ENCODE measurements around the gene ZNF837.

Gene ZNF837

DNA sequence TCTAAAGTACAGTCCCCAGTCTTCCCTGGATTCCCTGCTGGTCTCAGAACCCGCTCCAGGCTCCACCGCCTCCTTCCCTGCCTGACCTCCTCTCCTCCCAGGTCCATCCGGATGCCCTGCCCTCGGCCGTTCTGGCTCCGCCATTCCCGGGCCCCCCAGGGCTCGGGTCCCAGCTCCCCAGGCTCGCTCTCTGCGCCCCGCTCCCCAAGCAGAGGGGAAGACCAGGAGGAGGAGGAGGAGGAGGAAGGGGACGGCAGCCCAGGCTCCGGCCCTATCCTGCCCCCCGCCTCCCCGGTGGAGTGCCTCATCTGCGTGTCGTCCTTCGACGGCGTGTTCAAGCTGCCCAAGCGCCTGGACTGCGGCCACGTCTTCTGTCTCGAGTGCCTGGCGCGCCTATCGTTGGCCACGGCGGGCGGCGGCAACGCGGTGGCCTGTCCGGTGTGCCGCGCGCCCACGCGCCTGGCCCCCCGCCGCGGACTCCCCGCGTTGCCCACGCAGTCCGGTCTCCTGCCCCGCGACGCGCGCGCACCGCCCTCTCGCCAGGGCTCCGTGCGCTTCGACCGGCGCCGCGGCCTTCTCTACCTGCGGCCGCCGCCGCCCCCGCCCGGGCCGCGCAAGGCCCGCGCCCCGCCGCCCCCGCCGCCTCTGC lies 15.3 kb upstream of the ZNF837 start:
- Histone ChIP-seq H3K4me3 (ENCODE audit: low read length in 2 of 2) (no peak overlapping the region), H3K27ac (ENCODE audit: low read length) (no peak overlapping the region), H3K27me3 (ENCODE audit: control insufficient read depth in 1 of 2, insufficient read depth in 2 of 2, low read length in 2 of 2) (peaks cover 25% of the 10 kb centered on the region in 2 donors), H3K36me3 (ENCODE audit: control insufficient read depth in 2 of 2, insufficient read depth in 2 of 2, low read length in 2 of 2) (peaks cover 24 to 26% of the 10 kb centered on the region in 2 donors), H3K9me3 (ENCODE audit: control insufficient read depth in 2 of 2, low read length in 2 of 2) (no peaks in the 10 kb centered on the region), H3K4me1 (ENCODE audit: control insufficient read depth, insufficient read depth, low read length) (peaks cover 15% of the 10 kb centered on the region), H3K9ac (ENCODE audit: low read length in 2 of 2) (no peak overlapping the region)

DNA sequence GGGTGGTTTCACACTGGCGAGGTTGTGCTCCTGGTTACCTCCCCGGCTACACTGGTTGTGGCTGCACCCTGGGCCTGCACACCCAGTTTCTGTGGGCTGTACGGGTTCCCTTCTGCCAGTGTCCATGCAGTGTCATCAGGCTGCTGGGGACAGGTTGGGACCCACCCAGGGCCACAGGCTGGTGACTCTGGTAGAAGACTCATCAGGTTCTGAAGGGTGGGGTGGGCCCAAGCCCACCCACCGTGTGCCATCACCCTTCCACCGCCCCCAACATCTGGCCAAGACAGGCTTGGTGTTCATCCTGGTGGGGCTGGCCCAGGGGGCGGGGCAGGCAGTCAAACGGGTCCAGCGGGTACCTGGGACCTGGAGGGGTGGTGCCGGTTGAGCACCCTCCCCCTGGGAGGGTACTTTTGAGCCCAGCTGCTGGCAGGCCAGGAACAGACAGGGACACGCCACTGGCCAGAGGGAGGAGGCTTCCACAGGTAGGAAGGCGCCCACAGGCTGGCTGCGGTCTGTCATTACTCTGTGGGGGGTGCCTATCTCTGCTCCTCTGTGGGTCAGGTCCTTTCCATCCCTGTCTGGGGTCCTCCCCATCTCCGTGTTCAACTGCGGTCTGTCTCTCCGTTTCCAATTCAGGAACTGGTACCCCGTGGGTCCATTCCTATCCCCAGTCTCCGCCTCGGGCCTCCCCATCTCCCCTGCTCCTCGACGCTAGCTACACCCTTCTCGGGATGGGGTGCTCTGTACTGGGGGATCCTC lies 14.6 kb upstream of the ZNF837 start, which contains the start of gene RNF225:
RNF225 (plus strand) TSS at position 437 of the 759 bp plus-strand sequence. CDS start 434 bp downstream, outside the sequence.
- peaks cover 10% of the 10 kb centered on the region for H3K4me1 ChIP-seq (ENCODE audit: control insufficient read depth, insufficient read depth, low read length)
- H3K4me3 ChIP-seq (ENCODE audit: low read length in 2 of 2): no peak within 1 kb of the TSS
- H3K36me3 ChIP-seq (ENCODE audit: control insufficient read depth in 2 of 2, insufficient read depth in 2 of 2, low read length in 2 of 2): peaks cover 26 to 29% of the 10 kb centered on the region in 2 donors
- no peak within 1 kb of the TSS for H3K27ac ChIP-seq (ENCODE audit: low read length)
- peaks cover 25% of the 10 kb centered on the region in 2 donors for H3K27me3 ChIP-seq (ENCODE audit: control insufficient read depth in 1 of 2, insufficient read depth in 2 of 2, low read length in 2 of 2)
- no peaks in the 10 kb centered on the region for H3K9me3 ChIP-seq (ENCODE audit: control insufficient read depth in 2 of 2, low read length in 2 of 2)
- no peak within 1 kb of the TSS for H3K9ac ChIP-seq (ENCODE audit: low read length in 2 of 2)

DNA sequence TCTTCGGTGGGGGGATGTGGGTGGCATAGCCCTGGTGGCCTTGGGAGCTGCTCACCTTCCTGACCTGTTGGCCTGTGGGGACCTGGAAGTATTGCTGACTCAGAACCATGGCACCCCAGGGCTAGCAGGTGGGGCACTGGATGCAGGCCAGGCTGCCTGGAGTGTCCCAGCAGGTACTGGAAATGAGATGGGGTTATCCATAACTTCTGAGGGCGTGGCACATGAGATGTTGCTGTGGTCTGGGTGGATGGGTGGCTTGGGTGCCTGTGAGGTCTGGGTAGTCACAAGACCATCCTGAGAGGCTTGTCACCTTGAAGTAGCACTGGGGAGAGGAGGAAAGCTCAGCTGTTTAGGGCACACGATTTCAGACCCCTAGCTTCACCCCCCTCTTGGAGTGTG lies 14.0 kb upstream of the ZNF837 start:
- peaks cover 26 to 29% of the 10 kb centered on the region in 2 donors for H3K36me3 ChIP-seq (ENCODE audit: control insufficient read depth in 2 of 2, insufficient read depth in 2 of 2, low read length in 2 of 2)

DNA sequence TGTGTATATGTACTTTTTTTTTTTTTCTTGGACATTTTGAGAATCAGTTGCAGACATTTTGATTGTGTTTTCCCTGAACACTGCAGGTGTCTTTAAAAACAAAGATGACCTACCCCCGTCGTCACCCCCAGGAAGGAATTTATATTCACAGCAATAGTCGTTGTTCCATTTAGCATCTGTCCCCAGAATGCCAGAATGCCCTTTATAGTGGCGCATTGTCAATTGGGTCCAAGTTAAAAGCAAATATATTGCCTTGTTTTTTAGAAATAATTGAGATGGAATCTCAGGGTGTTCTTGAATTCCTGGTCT lies 12.8 kb upstream of the ZNF837 start:
- no peak overlapping the region for H3K4me3 ChIP-seq (ENCODE audit: low read length in 2 of 2)
- H3K36me3 ChIP-seq (ENCODE audit: control insufficient read depth in 2 of 2, insufficient read depth in 2 of 2, low read length in 2 of 2): peaks cover 30 to 31% of the 10 kb centered on the region in 2 donors
- no peaks in the 10 kb centered on the region for H3K9me3 ChIP-seq (ENCODE audit: control insufficient read depth in 2 of 2, low read length in 2 of 2)
- H3K9ac ChIP-seq (ENCODE audit: low read length in 2 of 2): no peak overlapping the region
- H3K27ac ChIP-seq (ENCODE audit: low read length): no peak overlapping the region
- peaks cover 25% of the 10 kb centered on the region in 2 donors for H3K27me3 ChIP-seq (ENCODE audit: control insufficient read depth in 1 of 2, insufficient read depth in 2 of 2, low read length in 2 of 2)
- H3K4me1 ChIP-seq (ENCODE audit: control insufficient read depth, insufficient read depth, low read length): peaks cover 7% of the 10 kb centered on the region

More for the DNA sequence above, 14.0 kb upstream of the ZNF837 start:
- Histone ChIP-seq H3K4me1 (ENCODE audit: control insufficient read depth, insufficient read depth, low read length) (peaks cover 7% of the 10 kb centered on the region), H3K9me3 (ENCODE audit: control insufficient read depth in 2 of 2, low read length in 2 of 2) (no peaks in the 10 kb centered on the region), H3K4me3 (ENCODE audit: low read length in 2 of 2) (no peak overlapping the region), H3K27me3 (ENCODE audit: control insufficient read depth in 1 of 2, insufficient read depth in 2 of 2, low read length in 2 of 2) (peaks cover 25% of the 10 kb centered on the region in 2 donors), H3K9ac (ENCODE audit: low read length in 2 of 2) (no peak overlapping the region), H3K27ac (ENCODE audit: low read length) (no peak overlapping the region)

DNA sequence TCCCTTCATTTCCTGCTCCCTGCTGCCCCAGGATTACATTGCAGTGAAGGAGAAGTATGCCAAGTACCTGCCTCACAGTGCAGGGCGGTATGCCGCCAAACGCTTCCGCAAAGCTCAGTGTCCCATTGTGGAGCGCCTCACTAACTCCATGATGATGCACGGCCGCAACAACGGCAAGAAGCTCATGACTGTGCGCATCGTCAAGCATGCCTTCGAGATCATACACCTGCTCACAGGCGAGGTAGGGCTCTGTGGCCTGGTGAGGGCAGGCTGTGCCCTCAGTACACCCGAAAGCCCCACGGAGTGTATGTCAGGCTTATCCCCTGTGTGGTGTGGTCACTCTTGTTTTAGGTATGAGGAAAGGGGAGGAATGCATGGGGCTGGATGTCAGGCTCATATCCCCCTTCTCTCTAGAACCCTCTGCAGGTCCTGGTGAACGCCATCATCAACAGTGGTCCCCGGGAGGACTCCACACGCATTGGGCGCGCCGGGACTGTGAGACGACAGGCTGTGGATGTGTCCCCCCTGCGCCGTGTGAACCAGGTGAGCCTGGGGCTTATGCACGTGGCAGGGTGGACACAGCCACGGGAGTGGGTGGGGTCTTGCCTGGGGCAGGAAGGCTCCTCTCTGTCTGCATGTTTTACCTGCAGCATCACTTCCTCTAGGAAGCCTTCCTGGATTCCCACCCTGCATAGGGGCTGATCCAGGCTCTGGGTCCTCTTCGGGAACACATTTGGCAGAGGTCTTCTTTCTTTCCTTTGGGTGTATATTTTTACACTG lies 12.3 kb upstream of the ZNF837 start:
- Histone ChIP-seq H3K9ac (ENCODE audit: low read length in 2 of 2) (no peak overlapping the region), H3K27ac (ENCODE audit: low read length) (no peak overlapping the region), H3K4me1 (ENCODE audit: control insufficient read depth, insufficient read depth, low read length) (peaks cover 8% of the 10 kb centered on the region), H3K4me3 (ENCODE audit: low read length in 2 of 2) (no peak overlapping the region), H3K36me3 (ENCODE audit: control insufficient read depth in 2 of 2, insufficient read depth in 2 of 2, low read length in 2 of 2) (peaks cover 30 to 34% of the 10 kb centered on the region in 2 donors), H3K9me3 (ENCODE audit: control insufficient read depth in 2 of 2, low read length in 2 of 2) (no peaks in the 10 kb centered on the region), H3K27me3 (ENCODE audit: control insufficient read depth in 1 of 2, insufficient read depth in 2 of 2, low read length in 2 of 2) (peaks cover 22 to 25% of the 10 kb centered on the region in 2 donors)

DNA sequence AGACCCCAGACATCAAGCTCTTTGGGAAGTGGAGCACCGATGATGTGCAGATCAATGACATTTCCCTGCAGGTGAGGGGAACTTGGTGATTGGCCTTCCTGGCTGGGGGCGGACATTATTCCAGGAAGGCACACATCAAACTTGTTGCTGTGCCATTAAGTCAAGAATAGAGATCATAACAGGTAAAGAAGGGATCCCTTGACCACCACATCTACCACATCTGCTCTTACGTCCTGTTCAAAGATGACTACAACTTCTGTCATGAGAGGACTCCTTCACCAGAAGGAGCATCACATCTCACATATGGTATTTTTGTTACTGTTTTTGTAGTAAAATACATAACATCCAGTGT lies 7.3 kb upstream of the ZNF837 start:
- Histone ChIP-seq H3K9ac (ENCODE audit: low read length in 2 of 2) (peak overlapping the region in 1 of 2 donors; percentile 91), H3K27ac (ENCODE audit: low read length) (no peak overlapping the region), H3K4me1 (ENCODE audit: control insufficient read depth, insufficient read depth, low read length) (peaks cover 27% of the 10 kb centered on the region), H3K9me3 (ENCODE audit: control insufficient read depth in 2 of 2, low read length in 2 of 2) (no peaks in the 10 kb centered on the region), H3K36me3 (ENCODE audit: control insufficient read depth in 2 of 2, insufficient read depth in 2 of 2, low read length in 2 of 2) (peaks cover 11 to 15% of the 10 kb centered on the region in 2 donors), H3K27me3 (ENCODE audit: control insufficient read depth in 1 of 2, insufficient read depth in 2 of 2, low read length in 2 of 2) (no peaks in the 10 kb centered on the region), H3K4me3 (ENCODE audit: low read length in 2 of 2) (peak overlapping the region; percentile 93 to 99)

DNA sequence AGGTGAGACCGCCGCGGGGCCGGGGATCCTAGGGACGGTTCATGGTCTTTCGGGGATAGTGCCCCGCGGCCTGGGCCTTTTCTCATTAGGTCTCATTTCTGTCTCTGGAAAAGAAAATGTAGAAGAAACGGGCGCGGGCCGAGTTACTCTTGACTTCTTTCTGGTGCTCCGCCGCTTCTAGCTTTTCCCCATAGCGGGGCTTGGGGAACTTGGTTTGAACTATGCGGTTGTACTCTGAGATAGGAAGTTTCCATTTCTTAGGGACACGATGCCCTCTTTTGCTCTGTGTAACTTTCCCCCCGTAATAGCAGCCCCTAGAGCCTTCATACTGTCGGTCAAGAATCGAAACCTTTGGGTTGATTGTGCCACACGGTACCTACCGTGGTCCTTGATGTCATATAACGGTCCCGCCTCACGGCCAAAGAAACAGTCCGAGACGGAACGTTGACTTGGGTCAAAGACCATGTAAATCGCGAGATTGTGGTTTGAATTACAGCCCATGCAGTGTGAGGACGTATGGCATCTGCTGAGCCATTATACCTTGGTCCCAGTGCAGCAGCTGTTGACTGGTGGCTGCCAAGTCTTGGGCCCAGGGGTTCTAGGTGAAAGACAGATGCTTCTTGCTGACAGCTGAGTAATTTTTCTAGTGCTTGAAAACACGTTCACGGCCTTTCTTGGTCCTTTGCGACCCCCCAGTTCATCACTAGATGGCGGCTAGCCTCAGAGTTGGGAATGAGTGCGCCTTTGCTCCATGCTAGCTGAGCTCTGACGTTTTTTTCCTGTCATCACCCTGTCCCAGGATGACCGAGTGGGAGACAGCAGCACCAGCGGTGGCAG lies 6.7 kb upstream of the ZNF837 start:
- H3K36me3 ChIP-seq (ENCODE audit: control insufficient read depth in 2 of 2, insufficient read depth in 2 of 2, low read length in 2 of 2): peaks cover 6 to 10% of the 10 kb centered on the region in 2 donors
- no peaks in the 10 kb centered on the region for H3K9me3 ChIP-seq (ENCODE audit: control insufficient read depth in 2 of 2, low read length in 2 of 2)
- peak overlapping the region; percentile 93 to 99 for H3K4me3 ChIP-seq (ENCODE audit: low read length in 2 of 2)
- peak overlapping the region; percentile 91 to 97 for H3K9ac ChIP-seq (ENCODE audit: low read length in 2 of 2)
- H3K4me1 ChIP-seq (ENCODE audit: control insufficient read depth, insufficient read depth, low read length): peaks cover 27% of the 10 kb centered on the region
- H3K27me3 ChIP-seq (ENCODE audit: control insufficient read depth in 1 of 2, insufficient read depth in 2 of 2, low read length in 2 of 2): no peaks in the 10 kb centered on the region
- H3K27ac ChIP-seq (ENCODE audit: low read length): peak overlapping the region; percentile 96

DNA sequence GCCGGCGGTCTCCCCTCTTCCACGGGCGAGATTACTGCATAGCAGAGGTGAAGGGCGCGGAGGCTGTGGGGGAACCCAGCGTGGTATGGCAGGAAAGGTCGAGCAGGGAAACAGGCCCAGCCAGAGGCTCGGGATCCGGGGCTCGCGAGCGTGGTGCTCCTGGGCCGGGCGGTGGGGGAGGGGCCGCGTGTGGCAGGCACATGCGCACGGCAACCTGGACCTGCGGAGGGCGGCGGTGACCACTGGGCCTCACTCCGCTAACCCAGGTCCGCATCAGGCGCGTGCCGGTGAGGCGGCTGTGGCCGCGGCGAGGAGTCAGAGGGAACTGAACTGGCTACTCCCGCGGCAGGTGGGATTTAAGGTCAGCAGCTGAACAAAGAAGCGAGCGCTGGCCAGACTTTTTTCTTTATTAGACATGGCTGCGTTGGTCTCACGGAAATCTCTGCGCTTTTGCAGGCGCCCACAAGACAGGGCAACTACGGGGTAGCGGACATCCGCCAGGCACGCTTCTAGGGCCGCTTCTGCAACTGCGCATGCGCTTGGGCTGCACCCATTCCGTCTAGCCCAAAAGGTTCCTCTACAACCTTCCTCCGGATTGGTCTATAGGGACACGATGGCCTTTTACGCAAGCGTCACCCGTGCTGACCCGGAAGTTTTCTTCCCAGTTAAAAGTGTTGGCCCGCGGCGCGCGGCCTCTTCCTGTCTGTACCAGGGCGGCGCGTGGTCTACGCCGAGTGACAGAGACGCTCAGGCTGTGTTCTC lies 5.9 kb upstream of the ZNF837 start, which contains the start of gene RPS5:
RPS5 (plus strand) TSS at position 694 of the 762 bp plus-strand sequence. CDS start 869 bp downstream, outside the sequence.
- Histone ChIP-seq H3K27me3 (ENCODE audit: control insufficient read depth in 1 of 2, insufficient read depth in 2 of 2, low read length in 2 of 2) (no peaks in the 10 kb centered on the region), H3K4me3 (ENCODE audit: low read length in 2 of 2) (peak within 1 kb of the TSS; percentile 93 to 99), H3K27ac (ENCODE audit: low read length) (peak within 1 kb of the TSS; percentile 96), H3K9ac (ENCODE audit: low read length in 2 of 2) (peak within 1 kb of the TSS; percentile 95 to 97), H3K4me1 (ENCODE audit: control insufficient read depth, insufficient read depth, low read length) (peaks cover 31% of the 10 kb centered on the region), H3K9me3 (ENCODE audit: control insufficient read depth in 2 of 2, low read length in 2 of 2) (no peaks in the 10 kb centered on the region), H3K36me3 (ENCODE audit: control insufficient read depth in 2 of 2, insufficient read depth in 2 of 2, low read length in 2 of 2) (peaks cover 6 to 10% of the 10 kb centered on the region in 2 donors)

DNA sequence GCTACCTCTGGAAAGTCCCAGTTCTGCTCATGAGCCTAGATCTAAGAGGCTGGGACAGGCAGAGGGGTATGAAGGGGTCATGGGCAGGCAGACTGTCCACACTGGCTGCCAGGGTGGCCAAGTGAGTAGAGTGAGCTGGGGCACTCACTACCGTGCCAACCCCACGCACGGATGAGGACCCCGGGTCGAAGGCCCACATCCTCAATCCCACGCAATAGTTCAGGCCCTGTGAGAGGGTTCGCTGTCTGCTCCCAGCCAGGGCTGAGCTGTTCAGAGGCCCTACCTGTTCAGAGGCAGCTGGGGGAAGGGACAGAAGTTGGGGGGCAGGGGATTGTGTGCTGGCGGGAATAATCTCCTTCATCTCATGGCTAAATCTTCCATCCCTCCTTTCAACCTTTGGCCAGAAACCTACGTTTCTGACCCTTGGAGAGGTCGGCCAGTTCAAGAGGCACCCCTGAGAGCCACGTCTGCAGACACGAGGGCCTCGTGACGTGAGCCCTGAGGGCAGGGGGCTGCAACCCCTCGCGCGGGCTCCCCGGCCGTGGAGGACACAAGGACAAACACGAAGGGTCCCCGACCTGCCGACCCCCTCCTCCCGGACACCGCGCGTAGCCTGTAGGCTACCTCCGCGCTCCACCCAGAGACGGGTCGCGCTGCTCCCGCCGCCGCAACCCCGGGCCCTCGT lies 5.2 kb upstream of the ZNF837 start:
- Histone ChIP-seq H3K27me3 (ENCODE audit: control insufficient read depth in 1 of 2, insufficient read depth in 2 of 2, low read length in 2 of 2) (no peaks in the 10 kb centered on the region), H3K36me3 (ENCODE audit: control insufficient read depth in 2 of 2, insufficient read depth in 2 of 2, low read length in 2 of 2) (peaks cover 6 to 10% of the 10 kb centered on the region in 2 donors), H3K4me1 (ENCODE audit: control insufficient read depth, insufficient read depth, low read length) (peaks cover 35% of the 10 kb centered on the region), H3K27ac (ENCODE audit: low read length) (peak overlapping the region; percentile 96), H3K9me3 (ENCODE audit: control insufficient read depth in 2 of 2, low read length in 2 of 2) (no peaks in the 10 kb centered on the region), H3K4me3 (ENCODE audit: low read length in 2 of 2) (peak overlapping the region; percentile 76 to 93), H3K9ac (ENCODE audit: low read length in 2 of 2) (peak overlapping the region; percentile 95 to 97)

Data from stomach smooth muscle (tissue), 2 donors.